Measurements from ENCODE around the gene MYF5.

- no peak for TF ChIP-seq CTCF (IDR thresholded peaks at IDR 0.05)
- TF ChIP-seq POLR2A (IDR thresholded peaks at IDR 0.05), result no peak
These were observed 29.3 kb downstream of the MYF5 start for GRCh38 chr12:80745851-80746505.

All from right lobe of liver (tissue), 4 donors.